ENCODE measurements around the gene PLD4.
"Not testable (repeated sequence)": the region's sequence is repeated elsewhere in the genome, so short reads cannot be mapped to it uniquely, and the experiment has no call there.

Gene PLD4

DNA sequence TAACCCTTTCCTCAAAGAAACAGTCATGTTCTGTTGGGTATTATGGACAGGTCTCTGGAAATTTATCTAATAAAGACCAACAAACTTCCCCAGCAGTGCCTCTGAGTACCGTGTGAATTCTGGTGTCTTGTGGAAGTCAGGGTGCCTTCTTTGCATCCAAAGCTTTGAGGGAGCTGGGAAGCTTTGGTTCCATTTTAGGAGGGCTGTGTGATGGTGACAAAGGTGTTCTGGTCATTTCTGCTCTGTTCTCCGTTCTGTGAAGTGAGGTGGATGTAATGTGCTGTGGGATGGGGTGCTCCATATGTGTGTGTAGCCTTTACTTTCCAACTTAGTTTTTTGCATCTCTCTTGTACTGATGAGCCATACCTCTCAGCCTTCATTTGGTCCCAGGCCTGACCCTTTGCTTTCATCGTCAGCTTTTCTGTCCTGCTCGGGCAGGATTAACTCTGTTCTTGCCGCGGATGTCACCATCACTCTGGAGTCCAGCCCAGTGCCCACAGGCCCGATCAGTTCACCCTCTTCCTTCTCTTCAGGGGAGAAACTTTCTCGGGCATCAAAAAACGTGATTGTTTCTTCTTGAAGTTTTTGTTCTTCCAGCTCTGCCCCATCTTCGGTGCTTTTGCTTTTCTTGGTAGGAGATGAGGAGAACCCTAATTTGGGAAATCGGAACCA, 13.2 kb downstream of the PLD4 start:
- in situ Hi-C loops (cut with HindIII; ENCODE audit: low sequenced_read_pairs): loop anchor here (5.0 to 10.0 kb wide), 6 partner anchors 41 to 189 kb away; no protein-coding TSS in a partner anchor

DNA sequence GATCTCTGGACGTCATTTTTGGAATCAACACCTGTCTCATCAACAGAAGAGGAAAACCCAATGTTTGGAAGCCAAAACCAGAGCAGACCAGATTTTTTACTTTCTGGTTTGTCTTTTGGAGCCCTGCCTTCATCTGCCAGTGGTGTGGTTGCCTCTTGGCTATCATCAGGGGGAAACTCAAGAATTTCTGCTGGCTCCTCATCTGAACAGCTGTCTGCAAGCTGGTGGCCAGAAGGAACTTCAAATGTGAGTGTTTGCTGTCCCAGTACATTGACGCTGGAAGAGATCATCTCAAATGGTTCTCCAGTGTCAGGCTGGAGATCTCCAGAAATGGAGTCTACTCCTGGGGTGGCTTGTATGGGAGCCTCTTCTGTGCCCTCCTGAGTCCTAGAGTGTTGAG, 13.8 kb downstream of the PLD4 start:
- in situ Hi-C loops (cut with HindIII; ENCODE audit: low sequenced_read_pairs): loop anchor here (5.0 to 10.0 kb wide), 6 partner anchors 41 to 189 kb away; no protein-coding TSS in a partner anchor

DNA sequence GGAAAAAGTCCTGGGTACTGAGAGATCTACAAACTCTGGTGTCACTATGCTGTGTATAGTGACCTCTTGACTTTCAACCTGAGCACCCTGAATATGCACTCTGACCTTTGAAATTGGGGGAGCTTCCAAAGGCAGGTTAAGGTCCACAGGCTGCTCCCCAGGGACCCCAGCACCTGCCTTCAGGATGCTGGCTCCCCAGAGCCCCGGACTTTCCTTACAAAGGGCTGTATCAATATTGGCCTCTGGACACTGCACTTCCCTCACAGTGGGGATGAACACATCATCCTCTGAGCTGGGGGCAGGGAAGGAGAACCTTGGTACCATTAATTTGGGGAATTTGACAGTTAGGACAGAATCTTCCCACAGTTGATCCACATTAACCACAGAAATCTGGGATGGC, 14.3 kb downstream of the PLD4 start:
- in situ Hi-C loops (cut with HindIII; ENCODE audit: low sequenced_read_pairs): loop anchor here (5.0 to 10.0 kb wide), 6 partner anchors 42 to 188 kb away; no protein-coding TSS in a partner anchor

DNA sequence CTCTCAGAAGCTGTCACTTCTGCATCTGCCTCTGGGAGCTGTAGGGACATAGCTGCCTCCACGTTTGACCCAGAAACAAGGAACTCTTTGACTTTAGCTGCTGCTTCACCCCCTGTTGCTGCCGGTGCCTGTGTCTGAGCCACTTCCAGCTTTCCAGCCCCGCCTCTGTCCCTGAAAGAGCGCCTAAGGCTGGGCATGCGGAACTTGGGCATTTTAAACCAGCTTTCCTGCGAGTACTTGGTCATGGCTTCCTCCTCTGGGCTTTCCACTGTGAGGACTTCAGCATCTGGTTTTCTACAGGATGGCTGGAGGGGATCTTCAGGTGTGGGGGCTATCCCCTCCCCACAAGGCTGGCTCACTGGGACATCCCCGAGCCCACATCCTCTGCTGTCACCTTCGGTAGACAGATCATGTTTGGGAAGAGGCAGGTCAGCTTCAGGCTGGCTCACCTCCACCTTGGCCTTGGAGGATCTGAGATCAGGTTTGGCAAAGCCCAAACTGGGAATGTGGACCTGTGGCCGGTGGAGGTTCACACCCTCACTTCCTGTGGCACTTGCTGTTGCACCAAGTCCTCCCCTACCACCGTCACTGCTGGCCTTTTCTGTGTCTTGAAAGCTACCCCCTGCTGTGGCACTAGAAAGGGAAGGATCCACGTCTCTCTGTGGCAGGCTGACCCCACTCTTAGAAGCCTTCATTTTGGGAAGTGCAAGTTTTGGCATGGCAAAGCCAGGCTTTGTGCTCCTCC, 15.2 kb downstream of the PLD4 start:
- in situ Hi-C loops (cut with HindIII; ENCODE audit: low sequenced_read_pairs): loop anchor here (5.0 to 10.0 kb wide), 6 partner anchors 43 to 187 kb away; no protein-coding TSS in a partner anchor

DNA sequence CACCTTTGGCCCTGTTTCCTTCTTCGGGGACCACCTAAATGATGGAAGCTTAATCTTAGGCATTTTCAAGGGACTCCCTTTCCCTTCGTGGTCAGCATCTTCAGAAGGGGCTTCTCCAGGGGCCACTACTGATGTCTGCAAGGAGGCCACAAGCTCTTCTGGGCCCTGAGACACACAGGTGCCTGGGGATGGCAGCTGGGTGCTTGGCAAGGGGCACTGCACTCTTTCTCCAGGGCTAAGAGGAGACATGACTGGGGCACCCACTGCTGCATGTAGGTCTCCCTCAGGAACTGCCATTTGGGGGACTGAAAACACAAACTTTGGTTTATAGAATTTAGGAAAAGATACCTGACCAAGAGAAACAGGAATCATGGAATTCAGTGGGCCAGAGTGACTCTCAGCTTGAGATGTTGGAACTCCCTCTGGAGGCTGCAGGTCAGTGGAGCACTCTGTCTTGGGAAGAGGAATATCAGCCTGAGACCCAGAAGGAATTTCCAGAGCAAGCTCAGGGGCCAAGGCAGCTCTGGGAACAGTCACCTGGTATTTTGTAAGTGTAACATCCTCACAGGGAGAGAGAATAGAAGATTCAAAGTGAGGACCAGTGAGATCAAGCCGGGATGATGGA, 16.0 kb downstream of the PLD4 start:
- in situ Hi-C loops (cut with HindIII; ENCODE audit: low sequenced_read_pairs): no loop called here

DNA sequence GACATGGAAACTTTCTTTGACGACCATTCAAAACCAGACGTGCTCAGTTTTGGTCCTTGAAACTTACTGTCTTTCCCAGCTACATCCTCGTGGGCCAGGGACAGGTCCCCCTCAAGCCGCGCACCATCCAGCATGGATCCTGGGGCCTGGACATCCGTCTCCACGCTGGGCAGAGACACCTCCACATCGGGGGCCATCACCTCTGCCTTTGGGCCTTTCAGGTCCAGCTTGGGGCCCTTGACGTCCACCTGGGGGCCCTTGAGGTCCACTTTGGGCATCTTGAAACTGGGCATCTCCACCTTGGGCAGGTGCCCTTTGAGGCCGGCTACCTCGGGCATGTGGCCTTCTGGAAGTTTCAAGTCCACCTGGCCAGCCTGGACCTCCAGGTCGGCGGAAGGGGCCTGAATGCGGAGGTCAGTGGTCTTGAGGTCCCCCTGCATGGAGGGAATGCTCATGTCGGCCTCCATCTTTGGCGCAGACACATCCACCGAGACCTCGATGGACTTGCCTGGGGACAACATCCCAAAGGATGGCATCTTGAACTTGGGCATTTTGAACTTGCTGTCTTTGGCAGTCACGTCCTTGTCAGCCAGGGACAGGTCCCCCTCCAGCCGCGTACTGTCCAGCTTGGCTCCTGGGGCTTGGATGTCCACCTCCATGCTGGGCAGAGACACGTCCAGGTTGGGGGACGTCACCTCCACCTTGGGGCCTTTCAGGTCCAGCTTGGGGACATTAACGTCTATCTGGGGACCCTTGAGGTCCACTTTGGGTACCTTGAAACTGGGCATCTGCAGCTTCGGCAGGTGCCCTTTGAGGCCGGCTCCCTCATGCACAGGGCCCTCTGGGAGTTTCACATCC, 17.1 kb downstream of the PLD4 start:
- in situ Hi-C loops (cut with HindIII; ENCODE audit: low sequenced_read_pairs): no loop called here

DNA sequence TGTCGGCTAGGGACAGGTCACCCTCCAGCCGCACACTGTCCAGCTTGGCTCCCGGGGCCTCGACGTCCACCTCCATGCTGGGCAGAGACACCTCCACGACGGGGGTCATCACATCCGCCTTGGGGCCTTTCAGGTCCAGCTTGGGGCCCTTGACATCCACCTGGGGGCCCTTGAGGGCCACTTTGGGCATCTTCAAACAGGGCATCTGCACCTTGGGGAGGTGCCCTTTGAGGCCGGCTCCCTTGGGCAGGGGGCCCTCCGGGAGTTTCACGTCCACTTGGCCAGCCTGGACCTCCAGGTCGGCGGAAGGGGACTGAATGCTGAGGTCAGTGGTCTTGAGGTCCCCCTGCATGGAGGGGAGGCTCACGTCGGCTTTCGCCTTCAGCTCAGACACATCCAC, 17.9 kb downstream of the PLD4 start:
- in situ Hi-C loops (cut with HindIII; ENCODE audit: low sequenced_read_pairs): no loop called here

DNA sequence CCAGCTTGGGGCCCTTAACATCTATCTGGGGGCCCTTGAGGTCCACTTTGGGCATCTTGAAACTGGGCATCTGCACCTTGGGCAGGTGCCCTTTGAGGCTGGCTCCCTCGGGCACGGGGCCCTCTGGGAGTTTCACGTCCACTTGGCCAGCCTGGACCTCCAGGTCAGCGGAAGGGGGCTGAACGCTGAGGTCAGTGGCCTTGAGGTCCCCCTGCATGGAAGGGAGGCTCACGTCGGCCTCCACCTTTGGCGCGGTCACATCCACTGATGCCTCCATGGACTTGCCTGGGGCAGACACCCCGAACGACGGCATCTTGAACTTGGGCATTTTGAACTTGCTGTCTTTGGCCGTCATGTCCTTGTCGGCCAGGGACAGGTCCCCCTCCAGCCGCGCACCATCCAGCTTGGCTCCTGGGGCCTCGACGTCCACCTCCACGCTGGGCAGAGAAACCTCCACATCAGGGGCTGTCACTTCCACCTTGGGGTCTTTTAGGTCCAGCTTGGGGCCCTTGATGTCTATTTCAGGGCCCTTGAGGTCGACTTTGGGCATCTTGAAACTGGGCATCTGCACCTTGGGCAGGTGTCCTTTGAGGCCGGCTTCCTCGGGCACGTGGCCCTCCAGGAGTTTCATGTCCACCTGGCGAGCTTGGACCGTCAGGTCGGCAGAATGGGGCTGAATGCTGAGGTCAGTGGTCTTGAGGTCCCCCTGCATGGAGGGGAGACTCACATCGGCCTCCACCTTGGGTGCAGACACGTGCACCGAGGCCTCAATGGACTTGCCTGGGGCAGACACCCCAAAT, 18.7 kb downstream of the PLD4 start:
- in situ Hi-C loops (cut with HindIII; ENCODE audit: low sequenced_read_pairs): not testable (repeated sequence)

DNA sequence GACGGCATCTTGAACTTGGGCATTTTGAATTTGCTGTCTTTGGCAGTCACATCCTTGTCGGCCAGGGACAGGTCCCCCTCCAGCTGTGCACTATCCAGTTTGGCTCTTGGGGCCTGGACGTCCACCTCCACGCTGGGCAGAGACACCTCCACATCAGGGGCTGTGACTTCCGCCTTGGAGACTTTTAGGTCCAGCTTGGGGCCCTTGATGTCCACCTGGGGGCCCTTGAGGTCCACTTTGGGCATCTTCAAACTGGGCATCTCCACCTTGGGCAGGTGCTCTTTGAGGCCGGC, 19.3 kb downstream of the PLD4 start:
- in situ Hi-C loops (cut with HindIII; ENCODE audit: low sequenced_read_pairs): not testable (repeated sequence)

DNA sequence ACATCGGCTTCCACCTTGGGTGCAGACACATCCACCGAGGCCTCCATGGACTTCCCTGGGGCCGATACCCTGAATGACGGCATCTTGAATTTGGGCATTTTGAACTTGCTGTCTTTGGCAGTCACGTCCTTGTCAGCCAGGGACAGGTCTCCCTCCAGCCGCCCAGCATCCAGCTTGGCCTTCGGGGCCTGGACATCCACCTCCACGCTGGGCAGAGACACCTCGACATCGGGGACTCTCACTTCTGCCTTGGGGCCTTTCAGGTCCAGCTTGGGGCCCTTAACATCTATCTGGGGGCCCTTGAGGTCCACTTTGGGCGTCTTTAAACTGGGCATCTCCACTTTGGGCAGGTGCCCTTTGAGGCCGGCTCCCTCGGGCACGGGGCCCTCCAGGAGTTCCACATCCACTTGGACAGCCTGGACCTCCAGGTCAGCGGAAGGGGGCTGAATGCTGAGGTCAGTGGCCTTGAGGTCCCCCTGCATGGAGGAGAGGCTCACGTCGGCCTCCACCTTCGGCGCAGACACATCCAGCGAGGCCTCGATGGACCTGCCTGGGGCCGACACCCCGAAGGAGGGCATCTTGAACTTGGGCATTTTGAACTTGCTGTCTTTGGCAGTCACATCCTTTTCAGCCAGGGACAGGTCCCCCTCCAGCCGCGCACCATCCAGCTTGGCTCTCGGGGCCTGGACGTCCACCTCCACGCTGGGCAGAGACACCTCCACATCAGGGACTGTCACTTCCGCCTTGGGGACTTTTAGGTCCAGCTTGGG, 19.9 kb downstream of the PLD4 start:
- in situ Hi-C loops (cut with HindIII; ENCODE audit: low sequenced_read_pairs): not testable (repeated sequence)

DNA sequence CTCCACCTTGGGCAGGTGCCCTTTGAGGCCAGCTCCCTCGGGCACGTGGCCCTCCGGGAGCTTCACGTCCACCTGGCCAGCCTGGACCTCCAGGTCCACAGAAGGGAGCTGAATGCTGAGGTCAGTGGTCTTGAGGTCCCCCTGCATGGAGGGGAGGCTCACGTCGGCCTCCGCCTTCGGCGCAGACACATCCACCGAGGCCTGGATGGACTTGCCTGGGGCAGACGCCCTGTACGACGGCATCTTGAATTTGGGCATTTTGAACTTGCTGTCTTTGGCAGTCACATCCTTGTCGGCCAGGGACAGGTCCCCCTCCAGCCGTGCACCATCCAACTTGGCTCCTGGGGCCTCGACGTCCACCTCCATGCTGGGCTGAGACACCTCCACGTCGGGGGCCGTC, 20.6 kb downstream of the PLD4 start:
- in situ Hi-C loops (cut with HindIII; ENCODE audit: low sequenced_read_pairs): not testable (repeated sequence)

DNA sequence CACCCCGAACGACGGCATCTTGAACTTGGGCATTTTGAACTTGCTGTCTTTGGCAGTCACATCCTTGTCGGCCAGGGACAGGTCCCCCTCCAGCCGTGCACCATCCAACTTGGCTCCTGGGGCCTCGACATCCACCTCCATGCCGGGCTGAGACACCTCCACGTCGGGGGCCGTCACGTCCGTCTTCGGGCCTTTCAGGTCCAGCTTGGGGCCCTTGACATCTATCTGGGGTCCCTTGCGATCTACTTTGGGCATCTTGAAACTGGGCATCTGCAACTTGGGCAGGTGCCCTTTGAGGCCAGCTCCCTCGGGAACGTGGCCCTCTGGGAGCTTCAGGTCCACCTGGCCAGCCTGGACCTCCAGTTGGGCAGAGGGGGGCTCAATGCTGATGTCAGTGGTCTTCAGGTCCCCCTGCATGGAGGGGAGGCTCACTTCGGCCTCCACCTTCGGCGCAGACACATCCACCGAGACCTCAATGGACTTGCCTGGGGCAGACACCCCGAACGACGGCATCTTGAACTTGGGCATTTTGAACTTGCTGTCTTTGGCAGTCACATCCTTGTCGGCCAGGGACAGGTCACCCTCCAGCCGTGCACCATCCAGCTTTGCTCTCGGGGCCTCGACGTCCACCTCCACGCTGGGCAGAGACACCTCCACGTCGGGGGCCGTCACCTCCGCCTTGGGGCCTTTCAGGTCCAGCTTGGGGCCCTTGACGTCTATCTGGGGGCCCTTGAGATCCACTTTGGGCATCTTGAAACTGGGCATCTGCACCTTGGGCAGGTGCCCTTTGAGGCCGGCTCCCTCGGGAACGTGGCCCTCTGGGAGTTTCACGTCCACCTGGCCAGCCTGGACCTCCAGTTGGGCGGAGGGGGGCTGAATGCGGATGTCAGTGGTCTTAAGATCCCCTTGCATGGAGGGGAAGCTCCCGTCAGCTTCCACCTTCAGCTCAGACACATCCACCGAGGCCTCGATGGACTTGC, 21.6 kb downstream of the PLD4 start:
- in situ Hi-C loops (cut with HindIII; ENCODE audit: low sequenced_read_pairs): not testable (repeated sequence)

DNA sequence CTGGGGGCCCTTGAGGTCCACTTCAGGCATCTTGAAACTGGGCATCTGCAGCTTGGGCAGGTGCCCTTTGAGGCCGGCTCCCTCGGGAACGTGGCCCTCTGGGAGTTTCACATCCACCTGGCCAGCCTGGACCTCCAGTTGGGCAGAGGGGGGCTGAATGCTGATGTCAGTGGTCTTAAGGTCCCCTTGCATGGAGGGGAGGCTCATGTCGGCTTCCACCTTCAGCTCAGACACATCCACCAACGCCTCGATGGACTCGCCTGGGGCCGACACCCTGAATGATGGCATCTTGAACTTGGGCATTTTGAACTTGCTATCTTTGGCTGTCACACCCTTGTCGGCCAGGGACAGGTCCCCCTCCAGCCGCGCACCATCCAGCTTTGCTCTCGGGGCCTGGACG, 22.5 kb downstream of the PLD4 start:
- in situ Hi-C loops (cut with HindIII; ENCODE audit: low sequenced_read_pairs): not testable (repeated sequence)

DNA sequence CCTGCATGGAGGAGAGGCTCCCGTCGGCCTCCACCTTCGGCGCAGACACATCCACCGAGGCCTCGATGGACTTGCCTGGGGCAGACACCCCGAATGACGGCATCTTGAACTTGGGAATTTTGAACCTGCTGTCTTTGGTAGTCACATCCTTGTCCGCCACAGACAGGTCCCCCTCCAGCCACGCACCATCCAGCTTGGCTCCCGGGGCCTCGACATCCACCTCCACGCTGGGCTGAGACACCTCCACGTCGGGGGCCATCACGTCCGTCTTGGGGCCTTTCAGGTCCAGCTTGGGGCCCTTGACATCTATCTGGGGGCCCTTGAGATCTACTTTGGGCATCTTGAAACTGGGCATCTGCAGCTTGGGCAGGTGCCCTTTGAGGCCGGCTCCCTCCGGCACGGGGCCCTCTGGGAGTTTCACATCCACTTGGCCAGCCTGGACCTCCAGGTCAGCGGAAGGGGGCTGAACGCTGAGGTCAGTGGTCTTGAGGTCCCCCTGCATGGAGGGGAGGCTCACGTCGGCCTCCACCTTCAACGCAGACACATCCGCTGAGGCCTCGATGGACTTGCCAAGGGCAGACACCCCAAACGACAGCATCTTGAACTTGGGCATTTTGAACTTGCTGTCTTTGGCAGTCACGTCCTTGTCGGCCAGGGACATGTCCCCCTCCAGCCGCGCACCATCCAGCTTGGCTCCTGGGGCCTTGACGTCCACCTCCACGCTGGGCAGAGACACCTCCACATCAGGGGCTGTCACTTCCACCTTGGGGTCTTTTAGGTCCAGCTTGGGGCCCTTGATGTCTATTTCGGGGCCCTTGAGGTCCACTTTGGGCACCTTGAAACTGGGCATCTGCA, 23.4 kb downstream of the PLD4 start:
- in situ Hi-C loops (cut with HindIII; ENCODE audit: low sequenced_read_pairs): not testable (repeated sequence)

DNA sequence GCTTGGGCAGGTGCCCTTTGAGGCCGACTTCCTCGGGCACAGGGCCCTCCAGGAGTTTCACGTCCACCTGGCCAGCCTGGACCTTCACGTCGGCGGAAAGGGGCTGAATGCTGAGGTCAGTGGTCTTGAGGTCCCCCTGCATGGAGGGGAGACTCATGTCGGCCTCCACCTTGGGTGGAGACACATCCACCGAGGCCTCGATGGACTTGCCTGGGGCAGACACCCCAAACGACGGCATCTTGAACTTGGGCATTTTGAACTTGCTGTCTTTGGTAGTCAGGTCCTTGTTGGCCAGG, 24.0 kb downstream of the PLD4 start:
- in situ Hi-C loops (cut with HindIII; ENCODE audit: low sequenced_read_pairs): no loop called here

DNA sequence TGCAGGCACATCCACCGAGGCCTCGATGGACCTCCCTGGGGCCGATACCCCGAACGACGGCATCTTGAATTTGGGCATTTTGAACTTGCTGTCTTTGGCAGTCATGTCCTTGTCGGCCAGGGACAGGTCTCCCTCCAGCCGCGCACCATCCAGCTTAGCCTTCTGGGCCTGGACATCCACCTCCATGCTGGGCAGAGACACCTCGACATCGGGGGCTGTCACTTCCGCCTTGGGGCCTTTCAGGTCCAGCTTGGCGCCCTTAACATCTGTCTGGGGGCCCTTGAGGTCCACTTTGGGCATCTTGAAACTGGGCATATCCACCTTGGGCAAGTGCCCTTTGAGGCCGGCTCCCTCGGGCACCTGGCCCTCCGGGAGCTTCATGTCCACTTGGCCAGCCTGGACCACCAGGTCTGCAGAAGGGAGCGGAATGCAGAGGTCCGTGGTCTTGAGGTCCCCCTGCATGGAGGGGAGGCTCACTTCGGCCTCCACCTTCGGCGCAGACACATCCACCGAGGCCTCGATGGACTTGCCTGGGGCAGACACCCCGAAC, 24.8 kb downstream of the PLD4 start:
- in situ Hi-C loops (cut with HindIII; ENCODE audit: low sequenced_read_pairs): not testable (repeated sequence)

DNA sequence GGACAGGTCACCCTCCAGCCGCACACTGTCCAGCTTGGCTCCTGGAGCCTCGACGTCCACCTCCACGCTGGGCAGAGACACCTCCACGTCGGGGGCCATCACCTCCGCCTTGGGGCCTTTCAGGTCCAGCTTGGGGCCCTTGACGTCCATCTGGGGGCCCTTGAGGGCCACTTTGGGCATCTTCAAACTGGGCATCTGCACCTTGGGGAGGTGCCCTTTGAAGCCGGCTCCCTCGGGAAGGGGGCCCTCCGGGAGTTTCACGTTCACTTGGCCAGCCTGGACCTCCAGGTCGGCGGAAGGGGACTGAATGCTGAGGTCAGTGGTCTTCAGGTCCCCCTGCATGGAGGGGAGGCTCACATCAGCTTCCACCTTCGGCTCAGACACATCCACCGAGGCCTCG, 25.3 kb downstream of the PLD4 start:
- in situ Hi-C loops (cut with HindIII; ENCODE audit: low sequenced_read_pairs): no loop called here

Data from endothelial cell of hepatic sinusoid (primary cell).